Measurements from ENCODE around the gene STPG3. TPM values are rescaled to one million over a fixed set of nuclear protein-coding genes. Genes with fewer than 3 reads are reported as not detected.

The STPG3 gene
- not detected for total RNA-seq

GRCh38 chr9:137251194-137251461 lies at the start of gene STPG3:
Gene STPG3 (plus strand): TSS chr9:137251286. CDS start chr9:137251287, 1 bp downstream.
- H3K9me3 ChIP-seq: no peaks in the 10 kb centered on the region
- H3K4me1 ChIP-seq: peaks cover 0 to 12% of the 10 kb centered on the region in 2 donors
- intact Hi-C loops (cut with DNase I; ENCODE audit: low total_unique reads): no loop called here
- no peak for DNase-seq
- H3K36me3 ChIP-seq: no peaks in the 10 kb centered on the region
- H3K4me3 ChIP-seq: no peak within 1 kb of the TSS
- no peak for TF ChIP-seq POLR2A (IDR thresholded peaks at IDR 0.05)
- TF ChIP-seq CTCF (IDR thresholded peaks at IDR 0.05): no peak
- H3K27ac ChIP-seq: no peak within 1 kb of the TSS
- no peaks in the 10 kb centered on the region for H3K27me3 ChIP-seq

- Histone ChIP-seq H3K36me3 (no peaks in the 10 kb centered on the region), H3K27ac (no peak overlapping the region), H3K27me3 (no peaks in the 10 kb centered on the region), H3K4me1 (peaks cover 23 to 26% of the 10 kb centered on the region in 2 donors), H3K9me3 (no peaks in the 10 kb centered on the region), H3K4me3 (no peak overlapping the region)
- TF ChIP-seq CTCF (IDR thresholded peaks at IDR 0.05) (no peak), POLR2A (IDR thresholded peaks at IDR 0.05) (no peak)
- intact Hi-C loops (cut with DNase I; ENCODE audit: low total_unique reads): no loop called here
- DNase-seq: no peak
Measured at GRCh38 chr9:137202966-137203365, 48.1 kb upstream of the STPG3 start.

GRCh38 chr9:137204731-137205125 lies 46.4 kb upstream of the STPG3 start:
- no peak for DNase-seq
- peaks cover 11 to 16% of the 10 kb centered on the region in 2 donors for H3K4me1 ChIP-seq
- no peaks in the 10 kb centered on the region for H3K27me3 ChIP-seq
- no peaks in the 10 kb centered on the region for H3K36me3 ChIP-seq
- no peak for TF ChIP-seq POLR2A (IDR thresholded peaks at IDR 0.05)
- no peak for TF ChIP-seq CTCF (IDR thresholded peaks at IDR 0.05)
- intact Hi-C loops (cut with DNase I; ENCODE audit: low total_unique reads): no loop called here
- peak overlapping the region; percentile 86 to 91 for H3K4me3 ChIP-seq
- H3K9me3 ChIP-seq: no peaks in the 10 kb centered on the region
- H3K27ac ChIP-seq: no peak overlapping the region

- Histone ChIP-seq H3K4me1 (peaks cover 9 to 15% of the 10 kb centered on the region in 2 donors), H3K4me3 (peak within 1 kb of the TSS; percentile 86 to 91), H3K36me3 (no peaks in the 10 kb centered on the region), H3K27ac (peak within 1 kb of the TSS; percentile 29 to 79), H3K9me3 (no peaks in the 10 kb centered on the region), H3K27me3 (no peaks in the 10 kb centered on the region)
- peak; percentile 88 to 91 for DNase-seq
- intact Hi-C loops (cut with DNase I; ENCODE audit: low total_unique reads): no loop called here
- TF ChIP-seq CTCF (IDR thresholded peaks at IDR 0.05) (peak in 1 of 4 experiments; percentile 37), POLR2A (IDR thresholded peaks at IDR 0.05) (peak; percentile 58 to 79)
Measured at GRCh38 chr9:137205126-137206069, 45.7 kb upstream of the STPG3 start, which contains the start of the genes NDOR1 and TMEM203. Gene NDOR1 (plus strand): TSS chr9:137205700. CDS start chr9:137205778, 78 bp downstream. Gene TMEM203 (minus strand): TSS chr9:137205648. CDS start chr9:137205414, 234 bp downstream.

- DNase-seq: no peak
- Histone ChIP-seq H3K27me3 (no peaks in the 10 kb centered on the region), H3K4me3 (peak overlapping the region in 1 of 2 donors; percentile 86), H3K36me3 (no peaks in the 10 kb centered on the region), H3K27ac (no peak overlapping the region), H3K9me3 (no peaks in the 10 kb centered on the region), H3K4me1 (peaks cover 9 to 15% of the 10 kb centered on the region in 2 donors)
- intact Hi-C loops (cut with DNase I; ENCODE audit: low total_unique reads): no loop called here
- TF ChIP-seq POLR2A (IDR thresholded peaks at IDR 0.05) (no peak), CTCF (IDR thresholded peaks at IDR 0.05) (no peak)
Measured at GRCh38 chr9:137206602-137207001, 44.5 kb upstream of the STPG3 start.
